NK-92 (cell line): ENCODE data around the gene MUSTN1.

Experiments used
- DNase-seq: peaks from one replicate; lab custom pipeline; 2025; ENCODE audit not compliant: unreplicated experiment; lab: John Stamatoyannopoulos, UW

The MUSTN1 gene

GRCh38 chr3:52787672-52788625 lies 46.9 kb downstream of the MUSTN1 start:
- no peak for DNase-seq

DNA sequence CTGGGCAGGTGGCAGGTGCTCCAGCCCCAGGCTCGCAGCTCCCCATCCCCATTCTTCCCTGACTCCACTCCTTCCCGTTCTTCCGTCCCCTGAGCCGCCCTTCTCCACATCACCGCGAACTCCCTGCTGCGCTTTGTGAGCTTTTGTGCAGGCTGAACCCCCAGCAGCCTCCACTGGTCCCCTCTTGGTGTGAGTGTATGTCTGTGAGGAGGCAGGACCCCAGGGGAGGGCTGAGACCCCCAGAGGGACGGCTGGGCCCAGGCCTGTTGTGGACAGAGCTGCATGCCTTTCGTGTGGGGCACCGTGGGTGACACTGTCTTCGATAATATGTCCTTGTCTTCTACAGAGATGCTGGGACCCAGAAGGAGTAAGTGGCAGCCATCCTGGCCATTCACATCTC lies 47.6 kb downstream of the MUSTN1 start:
- DNase-seq: no peak

GRCh38 chr3:52786330-52787215 lies 48.2 kb downstream of the MUSTN1 start:
- DNase-seq: no peak

DNA sequence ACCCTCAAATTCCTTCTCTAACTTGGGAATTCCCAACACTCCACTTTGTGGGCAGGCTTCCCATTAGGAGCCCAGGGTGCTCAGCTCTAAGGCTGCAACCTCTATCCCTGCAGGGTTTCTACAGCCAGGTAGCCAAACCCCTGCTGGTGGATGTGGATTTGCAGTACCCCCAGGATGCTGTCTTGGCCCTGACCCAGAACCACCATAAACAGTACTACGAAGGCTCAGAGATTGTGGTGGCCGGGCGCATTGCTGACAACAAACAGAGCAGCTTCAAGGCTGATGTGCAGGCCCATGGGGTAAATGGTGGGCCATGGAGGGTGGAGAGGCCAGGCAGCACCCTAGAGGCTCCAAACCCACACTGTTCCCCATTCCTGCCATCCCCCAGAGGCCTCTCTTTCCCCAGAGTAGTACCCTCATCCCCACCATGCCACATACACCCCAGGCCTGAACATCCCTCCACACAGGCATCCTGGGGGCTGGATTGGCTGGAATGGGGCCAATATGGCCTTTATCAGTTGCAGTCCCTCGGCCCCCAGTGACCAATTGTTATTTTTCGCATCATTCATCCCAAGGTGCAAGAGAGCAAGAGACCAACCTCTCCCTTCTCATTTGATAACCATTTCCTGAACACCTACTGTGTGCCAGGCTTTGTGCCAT lies 49.8 kb downstream of the MUSTN1 start:
- no peak for DNase-seq

DNA sequence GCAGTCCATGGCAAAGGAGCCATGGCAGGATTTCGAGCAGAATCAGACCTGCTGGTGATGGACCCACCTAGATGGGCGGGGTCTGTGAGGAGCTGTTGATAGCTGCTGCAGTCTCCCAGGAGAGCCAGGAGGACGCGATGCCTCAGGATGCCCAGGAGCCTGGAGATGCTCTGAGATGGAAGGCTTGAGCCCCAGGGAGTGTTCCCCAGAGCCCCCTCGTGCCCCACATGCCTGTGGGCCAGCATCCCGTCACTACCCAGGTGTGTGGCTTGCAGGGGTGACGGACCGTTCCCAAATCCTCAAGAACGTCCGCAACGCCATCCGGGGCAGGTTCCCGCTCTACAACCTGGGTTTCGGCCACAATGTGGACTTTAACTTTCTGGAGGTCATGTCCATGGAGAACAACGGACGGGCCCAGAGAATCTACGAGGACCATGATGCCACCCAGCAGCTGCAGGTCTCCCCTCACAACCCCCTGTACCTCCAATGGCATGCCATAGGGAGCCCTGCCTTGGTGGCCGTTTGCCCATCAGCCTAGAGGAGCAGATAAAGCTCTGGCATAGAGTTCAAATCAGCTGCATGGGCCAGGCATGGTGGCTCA lies 50.7 kb downstream of the MUSTN1 start:
- DNase-seq: no peak

- DNase-seq: no peak
Measured at GRCh38 chr3:52783211-52783555, 51.6 kb downstream of the MUSTN1 start.
